Astrocyte (in vitro differentiated cells and primary cell): ENCODE results near the gene KRTAP27-1. TPM values are rescaled to one million over a fixed set of nuclear protein-coding genes. Genes with fewer than 3 reads are reported as not detected.
A peak's percentile ranks its signal among the peaks of the same experiment; 100 is the strongest.

Experiments used
- DNase-seq: peaks from one replicate; pipeline ENCODE4 v3.0.0-alpha.2; 2010; ENCODE audit warnings: low read depth
- FAIRE-seq: peaks from 2 replicates; lab custom pipeline; 2011; peaks lifted over from hg19 to GRCh38; lab: Jason Lieb, UNC
- H2AFZ ChIP-seq: 2 replicates; pipeline ENCODE4 v1.6.0; 2012; ENCODE audit warnings: low read depth, low read length, inconsistent platforms
- H3K27ac ChIP-seq: 2 replicates; pipeline ENCODE4 v1.5.1; 2011; ENCODE audit warnings: low read depth, low read length, inconsistent platforms
- H3K27me3 ChIP-seq: 2 replicates; pipeline ENCODE4 v1.6.0; 2011; ENCODE audit warnings: low read length, inconsistent platforms; ENCODE audit not compliant: insufficient read depth
- H3K36me3 ChIP-seq: 2 replicates; pipeline ENCODE4 v1.5.1; 2011; ENCODE audit warnings: low read length, inconsistent platforms; ENCODE audit not compliant: insufficient read depth
- H3K4me1 ChIP-seq: 2 replicates; pipeline ENCODE4 v1.5.1; 2011; ENCODE audit warnings: low read length, inconsistent platforms; ENCODE audit not compliant: insufficient read depth
- H3K4me2 ChIP-seq: 2 replicates; pipeline ENCODE4 v1.6.0; 2012; ENCODE audit warnings: low read length, inconsistent platforms
- H3K4me3 ChIP-seq: 2 replicates; pipeline ENCODE4 v1.5.1; 2011; ENCODE audit warnings: low read depth, mild to moderate bottlenecking, low read length, inconsistent platforms; ENCODE audit not compliant: insufficient read depth
- H3K79me2 ChIP-seq: 2 replicates; pipeline ENCODE4 v1.6.0; 2012; ENCODE audit warnings: mild to moderate bottlenecking, low read length, inconsistent platforms; ENCODE audit not compliant: insufficient read depth
- H3K9ac ChIP-seq: 2 replicates; pipeline ENCODE4 v1.6.0; 2012; ENCODE audit warnings: mild to moderate bottlenecking, low read length, inconsistent platforms
- H3K9me3 ChIP-seq: 2 replicates; pipeline ENCODE4 v1.5.1; 2012; ENCODE audit warnings: low read depth, mild to moderate bottlenecking, low read length, inconsistent platforms; ENCODE audit not compliant: insufficient read depth
- H4K20me1 ChIP-seq: 2 replicates; pipeline ENCODE4 v1.6.0; 2012; ENCODE audit warnings: low read length, inconsistent platforms; ENCODE audit not compliant: insufficient read depth
- H3K27ac Mint-ChIP-seq: one replicate; pipeline ENCODE4 v1.8.0; 2021; ENCODE audit warnings: mild to moderate bottlenecking, mixed read lengths; ENCODE audit not compliant: unreplicated experiment
- H3K27me3 Mint-ChIP-seq: one replicate; pipeline ENCODE4 v1.8.0; 2021; ENCODE audit warnings: low read depth, mixed read lengths; ENCODE audit not compliant: unreplicated experiment
- H3K36me3 Mint-ChIP-seq: one replicate; pipeline ENCODE4 v1.8.0; 2021; ENCODE audit warnings: low read depth, mixed read lengths; ENCODE audit not compliant: unreplicated experiment
- H3K4me1 Mint-ChIP-seq: one replicate; pipeline ENCODE4 v1.8.0; 2021; ENCODE audit warnings: low read depth, mixed read lengths; ENCODE audit not compliant: unreplicated experiment
- H3K4me3 Mint-ChIP-seq: one replicate; pipeline ENCODE4 v1.8.0; 2021; ENCODE audit warnings: mild to moderate bottlenecking, moderate library complexity, mixed read lengths; ENCODE audit not compliant: unreplicated experiment
- H3K9me3 Mint-ChIP-seq: one replicate; pipeline ENCODE4 v1.8.0; 2021; ENCODE audit warnings: mild to moderate bottlenecking, mixed read lengths; ENCODE audit not compliant: unreplicated experiment
- CTCF ChIP-seq: IDR thresholded peaks from 2 replicates; pipeline ENCODE4 v1.5.1; 2011; ENCODE audit warnings: low read depth, mild to moderate bottlenecking, inconsistent platforms, low read length, moderate library complexity; ENCODE audit not compliant: insufficient read depth
- EZH2 ChIP-seq: IDR thresholded peaks from 2 replicates; pipeline ENCODE4 v1.6.1; 2012; ENCODE audit warnings: mild to moderate bottlenecking, low read length, inconsistent platforms; ENCODE audit not compliant: insufficient read depth
- total RNA-seq: library from RNA; stranded (reverse); gene quantifications from 2 replicates; pipeline ENCODE4 v1.2.1, GENCODE V29; 2021

The KRTAP27-1 gene
- total RNA-seq, 1 donor from 2014 or later: not detected

DNA sequence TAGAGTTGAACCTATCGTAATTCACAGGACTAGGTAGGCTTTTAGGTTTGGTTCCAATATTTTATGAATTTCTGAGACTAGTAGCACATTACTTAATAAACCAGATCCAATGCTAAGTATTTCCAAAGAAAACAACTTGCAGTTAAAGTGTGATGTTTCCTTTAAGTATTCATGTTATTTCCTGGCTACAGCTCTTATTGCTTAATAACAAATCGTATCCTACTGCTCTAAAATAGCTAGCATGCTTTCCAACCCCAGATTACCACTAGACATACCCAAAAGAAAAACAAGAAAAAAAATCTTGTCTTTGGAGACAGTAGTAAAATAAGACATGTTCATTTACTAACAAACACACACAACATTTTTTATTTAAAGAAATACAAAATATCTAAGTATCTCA lies 898 bp downstream of the KRTAP27-1 start:
- H3K27me3 Mint-ChIP-seq: no peaks in the 10 kb centered on the region
- H3K4me3 ChIP-seq: no peak overlapping the region
- H3K79me2 ChIP-seq: no peaks in the 10 kb centered on the region
- H3K9me3 Mint-ChIP-seq: no peaks in the 10 kb centered on the region
- H3K36me3 Mint-ChIP-seq: no peaks in the 10 kb centered on the region
- DNase-seq (no peak), FAIRE-seq (no peak)
- H3K27ac Mint-ChIP-seq: peak overlapping the region; percentile 43
- H3K9me3 ChIP-seq: peaks cover 4% of the 10 kb centered on the region
- H3K27me3 ChIP-seq: no peaks in the 10 kb centered on the region
- no peak overlapping the region for H3K4me3 Mint-ChIP-seq
- H2AFZ ChIP-seq: no peak overlapping the region
- TF ChIP-seq EZH2 (no peak), CTCF (no peak)
- no peak overlapping the region for H3K4me2 ChIP-seq
- H4K20me1 ChIP-seq: no peaks in the 10 kb centered on the region
- H3K27ac ChIP-seq: no peak overlapping the region
- no peaks in the 10 kb centered on the region for H3K4me1 ChIP-seq
- peaks cover 25% of the 10 kb centered on the region for H3K4me1 Mint-ChIP-seq
- H3K36me3 ChIP-seq: no peaks in the 10 kb centered on the region
- H3K9ac ChIP-seq: no peak overlapping the region

GRCh38 chr21:30333736-30334135 lies 3.8 kb downstream of the KRTAP27-1 start:
- H3K79me2 ChIP-seq: no peaks in the 10 kb centered on the region
- peak overlapping the region; percentile 41 for H3K27ac Mint-ChIP-seq
- H3K27me3 ChIP-seq: no peaks in the 10 kb centered on the region
- H3K27ac ChIP-seq: no peak overlapping the region
- peaks cover 4% of the 10 kb centered on the region for H3K9me3 ChIP-seq
- H3K4me3 ChIP-seq: no peak overlapping the region
- H3K9ac ChIP-seq: no peak overlapping the region
- H3K4me1 Mint-ChIP-seq: peaks cover 25% of the 10 kb centered on the region
- no peak for FAIRE-seq
- no peaks in the 10 kb centered on the region for H3K4me1 ChIP-seq
- no peaks in the 10 kb centered on the region for H3K9me3 Mint-ChIP-seq
- H3K36me3 Mint-ChIP-seq: no peaks in the 10 kb centered on the region
- no peaks in the 10 kb centered on the region for H4K20me1 ChIP-seq
- no peak overlapping the region for H3K4me3 Mint-ChIP-seq
- H3K4me2 ChIP-seq: no peak overlapping the region
- H2AFZ ChIP-seq: no peak overlapping the region
- no peak for DNase-seq
- TF ChIP-seq EZH2 (no peak), CTCF (no peak)
- no peaks in the 10 kb centered on the region for H3K27me3 Mint-ChIP-seq
- no peaks in the 10 kb centered on the region for H3K36me3 ChIP-seq

DNA sequence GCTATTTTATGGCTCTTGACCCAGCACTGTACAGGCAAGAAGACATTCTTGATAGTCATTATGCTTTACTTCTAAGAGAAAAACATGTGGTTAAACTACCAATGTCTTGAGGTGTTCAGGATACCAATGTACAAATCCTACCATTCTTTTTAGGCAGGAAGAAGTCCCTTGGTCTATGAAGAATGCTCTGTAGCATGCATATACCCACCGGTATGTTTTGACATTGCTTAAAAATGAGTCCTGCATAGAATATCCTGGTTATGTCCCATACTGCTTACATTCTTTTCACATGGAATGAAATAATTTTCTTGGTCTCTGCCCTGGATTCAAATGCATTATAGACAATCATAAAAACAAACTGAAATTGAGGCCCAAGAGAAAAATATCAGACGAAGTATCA lies 4.8 kb downstream of the KRTAP27-1 start:
- H3K27me3 ChIP-seq: no peaks in the 10 kb centered on the region
- FAIRE-seq (no peak), DNase-seq (no peak)
- no peaks in the 10 kb centered on the region for H3K4me1 ChIP-seq
- H3K36me3 Mint-ChIP-seq: no peaks in the 10 kb centered on the region
- no peaks in the 10 kb centered on the region for H3K27me3 Mint-ChIP-seq
- no peak overlapping the region for H3K9ac ChIP-seq
- no peaks in the 10 kb centered on the region for H4K20me1 ChIP-seq
- H3K79me2 ChIP-seq: no peaks in the 10 kb centered on the region
- H3K27ac Mint-ChIP-seq: no peak overlapping the region
- no peak for TF ChIP-seq CTCF
- no peak for TF ChIP-seq EZH2
- no peak overlapping the region for H2AFZ ChIP-seq
- no peak overlapping the region for H3K4me3 ChIP-seq
- H3K9me3 Mint-ChIP-seq: no peaks in the 10 kb centered on the region
- no peak overlapping the region for H3K4me2 ChIP-seq
- H3K4me1 Mint-ChIP-seq: peaks cover 25% of the 10 kb centered on the region
- H3K36me3 ChIP-seq: no peaks in the 10 kb centered on the region
- peaks cover 4% of the 10 kb centered on the region for H3K9me3 ChIP-seq
- H3K27ac ChIP-seq: no peak overlapping the region
- H3K4me3 Mint-ChIP-seq: no peak overlapping the region
